ENCODE measurements around the gene TMEM123.

DNA sequence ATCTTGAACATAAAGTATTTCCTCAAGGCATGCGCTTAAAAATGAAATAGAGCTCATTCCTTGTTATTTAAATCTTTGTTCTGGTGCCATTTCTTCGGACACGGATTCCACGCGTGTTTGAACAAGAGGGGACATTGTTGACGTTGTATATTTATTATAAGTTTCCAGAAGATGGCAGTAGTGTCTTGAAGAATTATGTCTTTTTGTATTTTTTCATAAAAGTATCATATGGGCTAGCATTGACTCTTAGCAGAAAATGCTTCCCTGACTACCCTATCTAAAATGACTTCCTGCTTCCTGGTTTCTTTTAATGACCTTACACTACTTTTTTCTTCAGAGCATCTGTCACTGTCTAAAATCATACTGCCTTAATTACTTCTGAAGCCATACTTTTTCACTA lies 85.2 kb downstream of the TMEM123 start:
- no peak for TF ChIP-seq EZH2 (IDR thresholded peaks at IDR 0.05; ENCODE audit: borderline replicate concordance, insufficient read depth, low read depth, low read length, poor library complexity, severe bottlenecking)
- TF ChIP-seq CTCF (IDR thresholded peaks at IDR 0.05): peak; percentile 61

All from B cell (primary cell).